Measurements from ENCODE around the gene MPDZ.

MPDZ gene

GRCh38 chr9:13139641-13140171 is 139.8 kb downstream of the MPDZ start:
- no peak for DNase-seq (ENCODE audit: low spot score)

- no peak for DNase-seq (ENCODE audit: low spot score)
Observed at GRCh38 chr9:13137426-13137825, 142.1 kb downstream of the MPDZ start.

- no peak for DNase-seq (ENCODE audit: low spot score)
Observed at GRCh38 chr9:13131991-13132390, 147.5 kb downstream of the MPDZ start.

- no peak for DNase-seq (ENCODE audit: low spot score)
Observed at GRCh38 chr9:13131416-13131815, 148.1 kb downstream of the MPDZ start.

- no peak for DNase-seq (ENCODE audit: low spot score)
Observed at GRCh38 chr9:13128266-13128860, 151.1 kb downstream of the MPDZ start.

- DNase-seq (ENCODE audit: low spot score), result no peak
Observed at GRCh38 chr9:13127131-13127530, 152.4 kb downstream of the MPDZ start.

- no peak for DNase-seq (ENCODE audit: low spot score)
Observed at GRCh38 chr9:13125261-13125660, 154.2 kb downstream of the MPDZ start.

- DNase-seq (ENCODE audit: low spot score), result no peak
Observed at GRCh38 chr9:13122756-13123369, 156.6 kb downstream of the MPDZ start.

GRCh38 chr9:13118313-13118712 is 161.2 kb downstream of the MPDZ start:
- DNase-seq (ENCODE audit: low spot score), result no peak

GRCh38 chr9:13116292-13116691 is 163.2 kb downstream of the MPDZ start:
- DNase-seq (ENCODE audit: low spot score), result no peak

- no peak for DNase-seq (ENCODE audit: low spot score)
Observed at GRCh38 chr9:13113751-13114150, 165.7 kb downstream of the MPDZ start.

- DNase-seq (ENCODE audit: low spot score), result no peak
Observed at GRCh38 chr9:13113216-13113615, 166.3 kb downstream of the MPDZ start.

GRCh38 chr9:13111778-13112177 is 167.7 kb downstream of the MPDZ start:
- DNase-seq (ENCODE audit: low spot score), result no peak

GRCh38 chr9:13110766-13111417 is 168.6 kb downstream of the MPDZ start:
- DNase-seq (ENCODE audit: low spot score), result no peak

- no peak for DNase-seq (ENCODE audit: low spot score)
Observed at GRCh38 chr9:13109781-13110180, 169.7 kb downstream of the MPDZ start.

- DNase-seq (ENCODE audit: low spot score), result no peak
Observed at GRCh38 chr9:13107008-13107407, 172.5 kb downstream of the MPDZ start.

- no peak for DNase-seq (ENCODE audit: low spot score)
Observed at GRCh38 chr9:13100914-13101572, 178.4 kb downstream of the MPDZ start.

- no peak for DNase-seq (ENCODE audit: low spot score)
Observed at GRCh38 chr9:13095056-13095455, 184.4 kb downstream of the MPDZ start.

- DNase-seq (ENCODE audit: low spot score), result no peak
Observed at GRCh38 chr9:13090628-13091027, 188.9 kb downstream of the MPDZ start.

GRCh38 chr9:13089666-13090065 is 189.8 kb downstream of the MPDZ start:
- no peak for DNase-seq (ENCODE audit: low spot score)

GRCh38 chr9:13088720-13089427 is 190.6 kb downstream of the MPDZ start:
- DNase-seq (ENCODE audit: low spot score), result peak; percentile 78

GRCh38 chr9:13083963-13084528 is 195.4 kb downstream of the MPDZ start:
- no peak for DNase-seq (ENCODE audit: low spot score)
